Suprapubic skin (tissue), 4 donors: ENCODE results near the gene C1QTNF4. TPM values are rescaled to one million over a fixed set of nuclear protein-coding genes. Genes with fewer than 3 reads are reported as not detected.

Experiments used
- DNase-seq, 2 donors: peaks; one replicate each; pipeline ENCODE4 v3.0.0-alpha.2; 2019; ENCODE audit warnings: low spot score in 2 of 2
- H3K27ac ChIP-seq: fragments of 200-600 bp; sonication (generic); one replicate; pipeline ENCODE4 v1.5.1; 2019
- H3K27me3 ChIP-seq: fragments of 200-600 bp; sonication (generic); one replicate; pipeline ENCODE4 v1.5.1; 2019
- H3K36me3 ChIP-seq: fragments of 200-600 bp; sonication (generic); one replicate; pipeline ENCODE4 v1.5.1; 2019
- H3K4me1 ChIP-seq: fragments of 200-600 bp; sonication (generic); one replicate; pipeline ENCODE4 v1.5.1; 2019
- H3K4me3 ChIP-seq: fragments of 200-600 bp; sonication (generic); one replicate; pipeline ENCODE4 v1.5.1; 2019; ENCODE audit warnings: mild to moderate bottlenecking
- H3K9me3 ChIP-seq: fragments of 200-600 bp; sonication (generic); one replicate; pipeline ENCODE4 v1.5.1; 2019
- CTCF ChIP-seq, 2 donors: fragments of 200-600 bp in 1 of 2; fragments of 450-650 bp in 1 of 2; sonication (generic) in 1 of 2; IDR thresholded peaks; one replicate each; pipeline ENCODE4 v1.5.1; 2016 to 2019; ENCODE audit warnings: antibody characterized with exemption in 2 of 2, mild to moderate bottlenecking in 1 of 2, moderate library complexity in 1 of 2
- EP300 ChIP-seq: sonication (generic); formaldehyde crosslinking; IDR thresholded peaks from one replicate; pipeline ENCODE4 v1.6.1; 2017; ENCODE audit warnings: antibody characterized with exemption
- POLR2A ChIP-seq, 2 donors: fragments of 450-650 bp; IDR thresholded peaks; one replicate each; pipeline ENCODE4 v1.6.1; 2017; ENCODE audit warnings: antibody characterized with exemption in 2 of 2, mild to moderate bottlenecking in 2 of 2, moderate library complexity in 2 of 2
- POLR2AphosphoS5 ChIP-seq, 3 donors: sonication (generic); formaldehyde crosslinking; IDR thresholded peaks; one replicate each; pipeline ENCODE4 v1.6.1; 2017; ENCODE audit warnings: antibody characterized with exemption in 3 of 3
- WGBS: methylation state at CpG from one replicate; pipeline ENCODE4 v1.1.5; 2018; 5-methylcytosine and 5-hydroxymethylcytosine counted together
- total RNA-seq, 4 donors: library from RNA; depleted of rRNA; stranded (reverse); fragments of >200 nt; gene quantifications; one replicate each; pipeline ENCODE4 v1.1.0, GENCODE V29; 2016

C1QTNF4 gene
- total RNA-seq, 4 donors from 2014 or later, result 0.76 to 1.9 (median 1.4) TPM

- peaks cover 41% of the 10 kb centered on the region for H3K36me3 ChIP-seq
- H3K4me3 ChIP-seq, result no peak overlapping the region
Observed at GRCh38 chr11:47573321-47573720, 20.9 kb downstream of the C1QTNF4 start.

GRCh38 chr11:47572715-47573255 is 21.4 kb downstream of the C1QTNF4 start:
- Histone ChIP-seq H3K4me3 (no peak overlapping the region), H3K27ac (no peak overlapping the region), H3K4me1 (peaks cover 31% of the 10 kb centered on the region), H3K9me3 (no peaks in the 10 kb centered on the region), H3K36me3 (peaks cover 41% of the 10 kb centered on the region), H3K27me3 (no peaks in the 10 kb centered on the region)
- DNase-seq, result peak; percentile 50 to 62
- WGBS, result 40% methylated on average over 8 of the region's 8 CpGs
- no peak for TF ChIP-seq POLR2AphosphoS5 (IDR thresholded peaks at IDR 0.05)
- TF ChIP-seq EP300, result no peak
- no peak for TF ChIP-seq POLR2A (IDR thresholded peaks at IDR 0.05)

More at GRCh38 chr11:47573321-47573720, 20.9 kb downstream of the C1QTNF4 start:
- DNase-seq, result peak; percentile 49 to 67
- no peaks in the 10 kb centered on the region for H3K27me3 ChIP-seq
- no peaks in the 10 kb centered on the region for H3K9me3 ChIP-seq
- no peak overlapping the region for H3K27ac ChIP-seq
- WGBS, result 72% methylated on average over 11 of the region's 11 CpGs
- no peak for TF ChIP-seq POLR2A (IDR thresholded peaks at IDR 0.05)
- TF ChIP-seq CTCF (IDR thresholded peaks at IDR 0.05), result no peak
- TF ChIP-seq EP300, result no peak
- TF ChIP-seq POLR2AphosphoS5 (IDR thresholded peaks at IDR 0.05), result no peak
- H3K4me1 ChIP-seq, result peaks cover 36% of the 10 kb centered on the region

GRCh38 chr11:47571895-47572294 is 22.3 kb downstream of the C1QTNF4 start:
- Histone ChIP-seq H3K36me3 (peaks cover 41% of the 10 kb centered on the region), H3K9me3 (no peaks in the 10 kb centered on the region), H3K4me3 (no peak overlapping the region), H3K27ac (no peak overlapping the region), H3K4me1 (peaks cover 24% of the 10 kb centered on the region), H3K27me3 (no peaks in the 10 kb centered on the region)
- peak in 1 of 2 donors; percentile 19 for DNase-seq
- TF ChIP-seq CTCF (IDR thresholded peaks at IDR 0.05) (no peak), EP300 (no peak), POLR2AphosphoS5 (IDR thresholded peaks at IDR 0.05) (no peak), POLR2A (IDR thresholded peaks at IDR 0.05) (no peak)
- WGBS, result 67% methylated on average over 1 of the region's 1 CpG

- H3K4me1 ChIP-seq, result peaks cover 24% of the 10 kb centered on the region
- H3K27me3 ChIP-seq, result no peaks in the 10 kb centered on the region
- H3K27ac ChIP-seq, result no peak overlapping the region
- H3K36me3 ChIP-seq, result peaks cover 41% of the 10 kb centered on the region
- no peak for TF ChIP-seq POLR2AphosphoS5 (IDR thresholded peaks at IDR 0.05)
- TF ChIP-seq POLR2A (IDR thresholded peaks at IDR 0.05), result no peak
- TF ChIP-seq EP300, result no peak
- no peak for TF ChIP-seq CTCF (IDR thresholded peaks at IDR 0.05)
- WGBS, result 84% methylated on average over 4 of the region's 4 CpGs
- H3K4me3 ChIP-seq, result no peak overlapping the region
- peak; percentile 22 to 24 for DNase-seq
- no peaks in the 10 kb centered on the region for H3K9me3 ChIP-seq
Observed at GRCh38 chr11:47571357-47571729, 22.9 kb downstream of the C1QTNF4 start.

- H3K27me3 ChIP-seq, result no peaks in the 10 kb centered on the region
- peaks cover 40% of the 10 kb centered on the region for H3K36me3 ChIP-seq
- 75% methylated on average over 3 of the region's 3 CpGs for WGBS
- no peak overlapping the region for H3K27ac ChIP-seq
- no peak overlapping the region for H3K4me3 ChIP-seq
- TF ChIP-seq EP300 (no peak), CTCF (IDR thresholded peaks at IDR 0.05) (no peak), POLR2AphosphoS5 (IDR thresholded peaks at IDR 0.05) (no peak), POLR2A (IDR thresholded peaks at IDR 0.05) (no peak)
- H3K9me3 ChIP-seq, result no peaks in the 10 kb centered on the region
- no peak for DNase-seq
- H3K4me1 ChIP-seq, result peaks cover 27% of the 10 kb centered on the region
Observed at GRCh38 chr11:47570651-47571356, 23.4 kb downstream of the C1QTNF4 start.
